HG03439 (cell line): ENCODE data around the gene DLEC1.
"Not testable (repeated sequence)": the region's sequence is repeated elsewhere in the genome, so short reads cannot be mapped to it uniquely, and the experiment has no call there.

Source experiments
- ATAC-seq: cut with Tn5 transposase; IDR thresholded peaks from one replicate; pipeline ENCODE4 v1.9.1; 2021; ENCODE audit warnings: mild to moderate bottlenecking, moderate library complexity; ENCODE audit not compliant: unreplicated experiment

Gene DLEC1

DNA sequence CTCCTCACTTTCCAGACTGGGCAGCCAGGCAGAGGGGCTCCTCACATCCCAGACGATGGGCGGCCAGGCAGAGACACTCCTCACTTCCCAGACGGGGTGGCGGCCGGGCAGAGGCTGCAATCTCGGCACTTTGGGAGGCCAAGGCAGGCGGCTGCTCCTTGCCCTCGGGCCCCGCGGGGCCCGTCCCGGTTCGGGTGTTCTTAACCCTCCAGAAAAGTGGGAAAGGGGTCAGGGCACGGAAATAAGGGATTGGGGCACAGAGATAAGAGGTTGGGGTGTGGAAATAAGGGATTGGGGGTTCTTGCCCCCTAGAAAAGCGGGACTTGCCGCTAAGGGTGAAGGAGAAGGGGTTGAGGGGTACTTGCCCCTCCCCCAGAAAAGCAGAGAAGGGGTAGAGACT is 43.3 kb downstream of the DLEC1 start:
- not testable (repeated sequence) for ATAC-seq

DNA sequence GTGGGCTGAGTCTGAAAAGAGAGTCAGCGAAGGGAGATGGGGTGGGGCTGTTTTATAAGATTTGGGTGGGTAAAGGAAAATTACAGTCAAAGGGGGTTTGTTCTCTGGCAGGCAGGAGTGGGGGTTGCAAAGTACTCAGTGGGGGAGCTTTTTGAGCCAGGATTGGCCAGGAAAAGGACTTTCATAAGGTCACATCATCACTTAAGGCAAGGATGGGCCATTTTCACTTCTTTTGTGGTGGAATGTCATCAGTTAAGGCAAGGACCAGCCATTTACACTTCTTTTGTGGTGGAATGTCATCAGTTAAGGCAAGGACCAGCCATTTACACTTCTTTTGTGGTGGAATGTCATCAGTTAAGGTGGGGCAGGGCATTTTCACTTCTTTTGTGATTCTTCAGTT is 44.2 kb downstream of the DLEC1 start:
- not testable (repeated sequence) for ATAC-seq

DNA sequence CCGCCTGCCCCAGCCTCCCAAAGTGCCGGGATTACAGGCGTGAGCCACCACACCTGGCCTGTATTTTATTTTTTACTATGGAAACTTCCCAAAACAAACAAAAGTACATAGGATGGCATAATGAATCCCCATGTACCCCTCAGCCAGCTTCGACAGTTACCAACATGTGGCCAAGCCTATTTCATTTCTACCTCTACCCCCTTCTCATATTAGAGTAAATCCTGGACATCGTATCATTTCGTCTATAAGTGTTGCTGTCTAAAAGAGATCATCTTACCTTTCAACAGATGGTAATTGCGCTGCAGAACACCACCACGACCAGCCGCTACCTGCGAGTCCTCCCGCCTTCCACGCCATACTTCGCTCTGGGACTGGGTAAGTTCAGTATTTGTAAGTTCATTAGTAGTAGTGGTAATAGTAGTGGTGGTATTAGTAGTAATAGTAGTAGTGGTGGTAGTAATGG is 44.9 kb downstream of the DLEC1 start:
- no peak for ATAC-seq

DNA sequence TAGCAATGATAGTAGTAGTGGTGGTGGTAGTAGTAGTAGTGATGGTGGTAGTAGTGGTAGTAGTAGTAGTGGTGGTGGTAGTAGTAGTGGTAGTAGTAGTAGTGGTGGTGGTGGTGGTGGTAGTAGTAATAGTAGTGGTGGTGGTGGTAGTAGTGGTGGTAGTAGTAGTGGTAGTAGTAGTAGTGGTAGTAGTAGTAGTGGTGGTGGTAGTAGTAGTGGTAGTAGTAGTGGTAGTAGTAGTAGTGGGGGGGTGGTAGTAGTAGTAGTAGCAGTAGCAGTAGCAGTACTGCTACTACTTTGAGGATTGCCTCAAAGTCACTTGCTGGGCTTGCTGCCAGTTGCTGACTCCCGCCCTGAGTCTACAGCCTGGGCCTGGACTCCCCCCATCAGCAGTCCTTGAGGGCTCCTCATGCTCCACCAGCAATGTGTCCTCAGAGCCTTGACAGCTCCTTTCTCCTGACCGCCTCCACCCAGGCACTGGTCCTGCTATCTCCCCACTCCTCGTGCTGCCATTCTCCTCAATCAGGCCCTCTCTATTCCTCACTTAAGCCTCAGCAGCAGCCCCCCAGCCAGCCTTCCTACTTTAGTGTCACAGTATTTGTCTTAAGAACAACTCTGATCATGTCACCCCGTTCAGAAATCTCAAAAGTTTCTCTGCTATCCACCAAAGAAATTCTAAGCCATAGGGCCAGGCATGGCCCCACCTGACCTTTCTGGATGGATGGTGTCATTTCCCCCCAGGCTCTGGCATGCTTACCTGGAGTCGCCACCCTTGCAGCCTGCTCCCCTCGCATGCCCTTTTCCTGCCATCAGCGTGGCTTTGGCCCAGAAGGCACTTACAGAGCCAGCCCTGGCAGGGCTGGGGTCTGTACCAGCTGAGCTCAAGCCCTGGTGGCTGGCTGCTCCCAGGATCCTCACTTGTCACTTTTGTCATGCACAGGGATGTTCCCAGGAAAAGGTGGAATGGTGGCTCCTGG is 45.6 kb downstream of the DLEC1 start:
- ATAC-seq, result no peak

DNA sequence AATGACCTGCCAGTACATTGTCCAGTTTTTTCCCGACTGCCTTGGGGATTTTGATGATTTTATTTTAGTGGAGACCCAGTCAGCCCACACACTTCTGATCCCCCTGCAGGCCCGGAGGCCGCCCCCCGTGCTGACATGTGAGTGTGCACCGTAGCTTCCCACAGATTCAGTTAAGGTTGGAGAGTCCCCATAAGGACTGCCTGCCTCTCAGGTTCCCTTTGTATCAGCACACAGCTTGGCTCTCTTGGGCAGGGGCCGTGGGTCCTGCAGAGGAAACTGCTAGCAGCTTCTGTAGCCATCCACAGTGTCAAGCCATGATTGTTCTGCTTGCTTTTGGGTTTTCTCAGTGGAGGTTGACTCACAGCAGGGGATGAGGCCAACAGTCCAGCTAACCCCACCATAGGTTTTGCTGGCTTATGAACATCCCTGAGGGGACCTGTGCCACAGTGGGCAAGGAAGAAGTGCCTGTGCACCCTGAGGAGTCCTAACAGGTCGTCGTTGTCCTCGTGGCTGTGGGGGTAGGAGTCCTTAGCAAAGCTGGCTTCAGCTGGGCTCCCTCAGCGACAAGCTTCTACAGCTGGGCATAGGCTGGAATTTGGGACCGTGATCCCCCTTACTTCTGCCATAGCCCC is 46.4 kb downstream of the DLEC1 start:
- no peak for ATAC-seq

DNA sequence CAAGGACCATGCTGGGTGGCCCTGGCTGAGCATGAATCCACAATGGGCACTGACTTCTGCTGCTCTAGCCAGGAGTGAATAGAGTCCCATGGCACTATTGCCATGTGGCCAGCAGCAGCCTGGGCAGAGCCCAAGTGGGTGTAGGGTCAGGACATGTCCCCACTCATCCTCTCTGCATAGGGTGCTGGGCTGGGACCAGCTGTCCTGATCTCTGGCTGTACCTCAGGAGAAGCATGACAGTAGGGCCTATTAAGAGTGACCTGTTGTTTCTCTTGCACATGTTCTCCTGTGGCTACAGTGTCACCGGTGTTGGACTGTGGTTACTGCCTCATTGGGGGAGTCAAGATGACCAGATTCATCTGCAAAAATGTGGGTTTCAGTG is 46.9 kb downstream of the DLEC1 start:
- ATAC-seq, result no peak

DNA sequence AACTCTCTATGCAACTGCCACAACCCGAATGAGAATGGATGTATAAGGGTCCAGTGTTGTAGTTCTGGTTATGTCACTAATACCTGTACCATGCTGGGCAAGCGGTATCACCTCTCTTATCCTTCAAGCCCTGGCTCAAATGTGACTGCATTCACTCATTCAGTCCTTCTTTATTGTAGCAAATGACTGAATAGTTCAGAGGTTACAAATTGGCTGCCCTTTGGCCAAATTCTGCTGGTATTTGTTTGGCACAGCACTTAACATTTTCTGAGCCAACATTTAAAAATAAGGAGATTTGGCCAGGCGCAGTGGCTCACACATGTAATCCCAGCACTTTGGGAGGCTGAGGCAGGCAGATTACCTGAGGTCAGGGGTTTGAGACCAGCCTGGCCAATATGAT is 47.5 kb downstream of the DLEC1 start:
- no peak for ATAC-seq

DNA sequence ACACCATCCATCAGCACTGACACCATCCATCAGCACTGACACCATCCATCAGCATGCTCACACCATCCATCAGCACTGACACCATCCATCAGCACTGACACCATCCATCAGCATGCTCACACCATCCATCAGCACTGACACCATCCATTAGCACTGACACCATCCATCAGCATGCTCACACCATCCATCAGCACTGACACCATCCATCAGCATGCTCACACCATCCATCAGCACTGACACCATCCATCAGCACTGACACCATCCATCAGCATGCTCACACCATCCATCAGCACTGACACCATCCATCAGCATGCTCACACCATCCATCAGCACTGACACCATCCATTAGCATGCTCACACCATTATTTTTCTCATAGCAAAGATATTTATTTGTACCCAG is 48.3 kb downstream of the DLEC1 start:
- ATAC-seq, result not testable (repeated sequence)

DNA sequence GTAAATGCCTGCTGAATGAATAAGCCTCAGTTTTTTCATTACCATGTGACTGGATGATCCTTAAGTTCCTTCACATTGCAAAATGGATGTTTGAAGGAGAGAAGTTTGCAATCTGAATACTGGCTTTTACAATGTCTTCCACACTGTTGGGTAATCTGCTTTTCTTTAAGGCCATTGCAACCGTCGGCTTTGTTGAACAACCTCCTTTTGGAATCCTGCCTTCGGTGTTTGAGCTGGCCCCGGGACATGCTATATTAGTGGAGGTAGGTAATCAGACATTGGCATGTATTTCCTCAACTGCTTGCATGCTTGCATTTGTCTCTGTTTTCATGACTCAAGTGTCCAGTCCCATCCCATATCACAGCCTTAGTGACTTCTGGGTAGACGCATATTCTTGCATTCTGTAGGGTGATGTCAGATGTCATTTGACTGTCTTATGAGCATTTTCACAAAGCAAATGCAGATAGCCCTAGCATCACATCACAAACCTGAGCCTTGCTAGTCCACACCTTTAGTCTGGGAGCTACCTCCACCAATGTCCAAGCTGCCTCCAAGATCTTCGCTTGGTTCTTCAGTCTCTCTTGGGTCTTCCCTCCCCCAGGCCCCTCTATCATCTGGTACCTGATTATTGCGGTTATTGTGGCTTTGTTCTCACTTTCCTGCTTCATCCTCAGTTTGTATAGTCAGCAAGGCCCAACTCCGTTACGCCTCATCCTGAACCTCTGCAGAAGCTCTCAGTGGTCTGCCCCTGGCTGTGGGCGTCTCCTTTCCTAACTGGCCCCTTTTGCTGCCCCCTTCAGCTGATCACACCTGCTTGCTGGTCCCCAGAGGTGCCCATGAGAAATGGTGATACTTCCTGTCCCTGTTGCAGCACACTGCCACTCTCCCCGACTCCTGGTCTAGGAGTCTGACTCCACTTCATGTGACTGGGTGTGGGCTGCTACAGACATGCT is 49.4 kb downstream of the DLEC1 start:
- ATAC-seq, result no peak

DNA sequence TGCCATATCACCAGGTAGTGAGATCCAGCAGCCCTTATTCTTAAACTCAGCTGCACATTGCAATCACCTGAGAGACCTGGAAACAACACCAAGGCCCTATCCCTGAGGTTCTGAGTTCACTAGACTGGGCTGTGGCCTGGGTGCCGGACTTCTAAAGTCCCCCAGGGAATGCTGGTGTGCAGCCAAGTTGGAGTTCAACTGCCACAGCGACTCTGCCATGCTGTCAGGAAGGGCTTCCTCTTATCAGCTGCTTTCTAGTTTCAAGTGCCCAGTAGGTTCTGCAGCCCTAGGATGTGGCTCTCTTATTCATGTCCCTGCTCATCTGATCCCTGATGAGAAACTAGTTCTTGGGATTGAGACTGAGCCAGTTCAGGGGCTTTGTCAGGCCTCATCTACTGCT is 50.2 kb downstream of the DLEC1 start:
- ATAC-seq, result no peak

DNA sequence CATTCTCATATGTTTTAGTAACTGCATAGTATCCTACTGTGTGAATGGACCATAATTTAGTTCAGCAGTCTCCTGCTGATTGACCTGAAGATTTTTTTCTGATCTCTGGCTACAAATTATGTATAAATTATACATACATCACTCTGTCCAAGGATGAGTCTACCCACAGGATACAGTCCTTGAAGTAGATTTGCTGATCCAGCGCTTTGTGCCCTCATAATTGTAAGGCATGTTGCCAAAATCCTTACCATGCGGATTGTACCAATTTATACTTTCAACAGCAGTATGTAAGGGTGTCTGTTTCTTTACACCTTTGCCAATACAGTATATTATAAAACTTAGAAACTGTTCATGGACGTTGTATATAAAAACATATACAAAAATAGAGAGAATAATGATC is 51.4 kb downstream of the DLEC1 start:
- no peak for ATAC-seq

DNA sequence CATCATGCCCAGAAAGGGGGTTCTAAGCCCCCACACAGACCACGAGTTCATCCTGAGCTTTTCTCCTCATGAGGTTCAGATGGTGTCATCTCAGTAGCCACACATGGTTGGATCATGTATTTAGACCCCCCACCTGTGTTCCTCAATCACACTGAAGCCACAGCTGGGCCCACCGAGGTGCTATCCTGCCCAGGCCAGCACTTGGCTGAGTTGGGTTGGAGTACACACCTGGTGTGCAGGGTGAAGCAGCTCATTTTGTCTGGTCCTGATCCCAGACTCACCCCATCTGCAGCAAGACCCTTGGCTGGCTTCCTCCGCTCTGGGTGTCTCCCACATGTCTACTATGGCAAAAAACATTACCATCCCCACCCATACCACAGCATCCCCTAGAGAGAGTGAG is 56.0 kb downstream of the DLEC1 start:
- no peak for ATAC-seq

DNA sequence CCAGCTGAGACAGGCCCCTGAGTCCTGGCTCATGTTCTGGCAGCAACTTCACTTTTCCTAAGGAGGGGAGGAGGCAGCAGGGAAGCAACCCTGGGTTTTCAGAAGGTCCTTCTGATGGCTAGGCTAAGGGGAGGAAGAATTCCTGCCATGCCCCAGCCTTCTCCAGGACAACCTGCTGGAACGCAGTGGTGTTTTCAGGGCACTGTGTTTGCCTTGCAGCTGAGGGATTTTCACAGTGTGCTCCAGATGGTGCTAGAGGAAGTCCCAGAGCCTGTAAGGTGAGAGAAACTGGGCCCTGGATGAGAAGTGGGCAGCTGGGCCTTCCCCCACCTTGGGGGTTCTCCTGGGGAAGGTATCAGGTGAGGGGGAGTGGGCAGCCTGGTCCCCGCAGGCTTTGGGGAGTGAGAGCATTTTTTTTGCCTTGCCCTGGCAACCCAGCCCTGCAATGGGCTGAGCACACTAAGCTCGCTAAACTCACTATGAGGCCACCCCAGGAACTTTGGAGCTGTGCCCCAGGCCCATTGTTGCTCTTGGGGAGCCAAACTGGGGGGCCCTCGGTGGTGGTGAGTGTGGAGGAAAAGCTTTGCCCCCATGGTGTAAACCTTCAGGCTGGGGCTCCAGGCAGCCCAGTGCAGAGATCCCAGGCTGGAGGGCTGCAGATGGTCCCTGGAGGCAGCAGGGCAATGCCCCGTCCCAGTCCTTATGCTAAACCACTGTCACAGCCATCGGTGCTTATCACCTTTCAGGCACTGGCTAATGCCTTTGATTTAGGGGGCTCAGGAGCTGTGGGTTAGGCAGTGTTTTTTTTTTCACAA is 56.9 kb downstream of the DLEC1 start:
- no peak for ATAC-seq

DNA sequence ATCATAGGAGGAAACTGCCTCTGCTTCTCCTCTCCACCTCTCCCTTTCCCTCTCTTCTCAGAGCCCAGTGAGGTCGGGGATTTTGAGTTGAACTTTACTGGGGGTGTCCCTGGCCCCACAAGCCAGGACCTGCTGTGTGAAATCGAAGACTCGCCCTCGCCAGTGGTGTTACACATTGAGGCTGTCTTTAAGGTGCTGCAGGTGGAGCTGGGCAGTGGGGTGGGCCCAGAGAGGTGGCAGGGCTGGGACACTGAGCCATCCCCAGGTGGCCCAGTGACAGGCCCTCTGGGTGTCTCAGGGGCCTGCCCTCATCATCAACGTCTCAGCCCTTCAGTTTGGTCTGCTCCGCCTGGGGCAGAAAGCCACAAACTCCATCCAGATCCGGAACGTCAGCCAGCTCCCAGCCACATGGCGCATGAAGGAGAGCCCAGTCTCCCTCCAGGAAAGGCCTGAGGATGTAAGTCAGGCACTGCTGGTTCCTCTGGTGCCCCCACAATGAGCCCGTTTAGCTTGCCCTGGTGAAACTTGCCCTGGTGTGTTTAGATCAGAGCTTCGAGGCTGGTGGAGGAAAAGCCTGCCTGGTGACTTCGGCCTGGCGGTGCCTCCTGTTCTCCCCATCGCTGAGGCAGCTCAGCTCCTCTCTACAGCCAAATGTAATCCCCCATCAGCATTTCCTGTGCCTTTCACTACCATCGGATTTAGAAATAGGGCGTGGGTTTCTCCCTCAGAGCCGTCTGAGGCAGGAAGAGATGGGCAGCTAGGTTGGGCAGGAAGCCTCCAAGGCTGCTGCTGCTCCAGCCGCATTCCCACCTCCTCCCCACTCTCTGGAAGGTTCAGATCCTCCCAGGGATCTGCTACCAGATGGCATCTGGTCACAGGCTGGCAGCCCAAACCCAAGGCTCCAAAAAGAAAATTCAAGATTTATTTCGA is 58.7 kb downstream of the DLEC1 start:
- ATAC-seq, result no peak

DNA sequence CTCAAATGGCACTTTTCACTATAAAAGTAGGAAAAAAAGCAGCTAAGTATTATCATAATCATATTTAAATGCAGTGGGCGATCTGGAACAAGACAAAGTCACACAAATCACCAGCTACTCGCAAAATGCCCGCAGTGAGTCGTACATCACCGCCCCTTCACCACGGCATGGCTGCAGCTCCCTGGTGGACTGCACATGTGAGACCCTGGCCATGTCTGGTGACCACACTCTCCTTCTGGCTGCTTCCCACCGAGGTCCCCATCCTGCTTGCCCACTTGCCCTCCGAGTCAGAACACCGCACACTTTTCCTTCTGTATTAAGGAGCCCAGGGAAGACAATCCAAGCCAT is 59.3 kb downstream of the DLEC1 start:
- no peak for ATAC-seq

DNA sequence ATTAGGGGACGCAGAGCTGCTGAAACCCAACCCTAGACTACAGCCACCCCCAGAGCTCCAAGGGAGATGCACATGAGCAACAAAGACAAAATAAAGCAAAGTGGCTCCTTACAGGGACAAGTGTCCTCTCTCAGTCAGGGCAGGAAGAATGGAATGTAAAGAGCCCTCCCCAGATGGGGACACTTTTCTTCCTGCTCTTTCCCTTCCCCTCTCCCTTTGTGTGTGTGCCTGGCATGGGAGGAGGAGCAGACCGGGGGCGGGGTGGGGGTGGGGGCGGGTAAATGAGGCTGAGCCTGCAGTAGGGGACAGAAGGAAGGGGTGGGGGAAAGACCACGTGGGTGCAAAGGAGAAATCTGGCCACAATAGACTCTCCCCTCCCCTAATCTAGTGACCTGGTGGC is 60.5 kb downstream of the DLEC1 start:
- ATAC-seq, result no peak

DNA sequence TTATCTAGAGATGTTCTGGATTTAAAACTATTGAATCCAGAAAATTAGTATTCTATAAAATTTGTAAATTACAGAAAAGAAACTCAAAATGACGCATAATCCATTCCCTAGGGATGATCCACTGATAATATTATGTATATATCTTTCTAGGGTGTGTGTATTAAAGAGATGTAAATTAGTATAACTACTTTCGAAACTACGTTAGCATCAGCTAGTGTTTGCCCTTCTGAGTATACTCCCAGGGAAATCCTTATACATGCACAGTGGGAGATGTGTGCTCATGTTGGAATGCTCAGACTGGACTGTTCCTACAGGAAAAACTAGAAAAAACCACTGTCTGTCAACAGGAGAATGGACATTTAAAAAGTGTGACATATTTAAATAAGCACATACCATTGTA is 61.5 kb downstream of the DLEC1 start:
- ATAC-seq, result no peak

DNA sequence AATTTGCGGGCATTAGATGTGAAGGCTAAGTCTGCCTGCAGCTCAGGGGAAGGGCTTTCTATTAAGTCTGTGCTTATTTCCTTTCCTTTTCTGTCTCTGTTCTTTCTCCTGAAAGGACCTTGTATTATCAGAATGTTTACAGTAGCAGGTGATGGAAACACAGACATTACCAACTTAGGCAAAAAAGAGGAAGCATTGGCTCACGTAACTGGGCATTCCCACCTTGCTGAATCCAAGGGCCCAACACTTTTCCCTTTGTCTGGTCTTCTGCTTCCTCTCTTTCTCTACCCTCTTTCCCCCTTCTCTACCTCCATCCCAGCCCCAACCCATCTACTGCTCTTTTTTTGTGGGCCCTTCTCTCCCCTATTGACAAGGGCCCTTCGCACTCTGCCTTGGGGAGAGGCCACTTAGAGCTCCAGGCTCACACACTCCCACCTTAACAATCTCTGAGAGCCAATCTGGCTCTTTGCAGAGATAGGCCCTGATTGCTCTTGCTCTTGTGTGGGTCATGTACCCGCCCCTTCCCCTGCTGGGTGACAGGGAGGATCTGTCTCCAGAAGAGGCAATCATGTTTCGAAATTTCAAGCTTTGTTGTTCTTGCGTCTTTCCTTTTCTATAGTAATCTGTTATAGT is 62.9 kb downstream of the DLEC1 start:
- ATAC-seq, result no peak

DNA sequence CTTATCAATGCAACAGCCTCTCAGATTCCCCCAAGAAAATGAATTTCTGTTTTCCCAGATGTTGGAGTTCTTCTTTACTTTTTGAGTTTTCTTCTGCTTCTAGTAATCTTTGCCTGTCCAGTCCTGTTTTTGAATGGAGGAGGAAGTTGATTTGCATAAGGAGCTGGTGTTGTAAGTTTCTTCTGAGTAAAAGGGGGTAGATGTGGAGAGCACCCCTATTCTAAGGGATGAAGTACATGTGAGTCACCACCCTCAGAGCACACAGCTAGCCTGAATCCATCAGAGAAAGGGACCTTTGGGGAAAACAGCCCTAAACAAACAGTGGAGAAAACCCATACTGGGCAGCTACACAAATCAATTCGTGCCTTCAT is 63.4 kb downstream of the DLEC1 start:
- no peak for ATAC-seq
